ENCODE data around the gene STYX. TPM values are rescaled to one million over a fixed set of nuclear protein-coding genes. Genes with fewer than 3 reads are reported as not detected.

The STYX gene
- total RNA-seq, 1 experiment from 2014 or later: 22.8 TPM

DNA sequence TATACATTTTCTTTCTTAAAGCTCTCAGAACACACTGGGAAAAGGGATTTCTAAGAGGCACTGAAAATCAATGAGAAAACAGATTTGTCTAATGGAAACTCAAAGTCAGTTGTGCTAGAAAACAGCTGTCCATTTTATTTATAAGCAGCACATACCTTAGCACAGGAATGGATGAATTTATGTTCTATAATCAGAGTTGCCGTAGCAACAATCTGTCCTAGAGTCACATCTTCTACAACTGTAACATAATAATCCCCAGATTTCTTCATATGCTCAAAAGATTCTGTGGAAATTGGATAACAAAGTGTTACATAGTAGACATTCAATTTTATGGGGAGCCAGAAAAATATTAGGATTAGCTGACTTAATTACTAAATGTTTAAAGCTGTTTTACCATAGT lies 51.7 kb downstream of the STYX start:
- DNase-seq (ENCODE audit: low spot score) (no peak), ATAC-seq (no peak)
- CTCF ChIA-PET: no interaction called here
- TF ChIP-seq, protein P1, sequence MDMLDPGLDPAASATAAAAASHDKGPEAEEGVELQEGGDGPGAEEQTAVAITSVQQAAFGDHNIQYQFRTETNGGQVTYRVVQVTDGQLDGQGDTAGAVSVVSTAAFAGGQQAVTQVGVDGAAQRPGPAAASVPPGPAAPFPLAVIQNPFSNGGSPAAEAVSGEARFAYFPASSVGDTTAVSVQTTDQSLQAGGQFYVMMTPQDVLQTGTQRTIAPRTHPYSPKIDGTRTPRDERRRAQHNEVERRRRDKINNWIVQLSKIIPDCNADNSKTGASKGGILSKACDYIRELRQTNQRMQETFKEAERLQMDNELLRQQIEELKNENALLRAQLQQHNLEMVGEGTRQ (CRISPR knock-in tag; IDR thresholded peaks at IDR 0.05): no peak
- Mint-ChIP-seq H3K36me3 (peaks cover 28% of the 10 kb centered on the region), H3K27ac (no peak overlapping the region), H3K9me3 (peaks cover 3% of the 10 kb centered on the region; the same call in 1 of the 2 replicates), H3K4me3 (no peak overlapping the region), H3K4me1 (no peaks in the 10 kb centered on the region), H3K27me3 (ENCODE audit: low read depth) (no peaks in the 10 kb centered on the region)
- POLR2A ChIA-PET: no interaction called here

DNA sequence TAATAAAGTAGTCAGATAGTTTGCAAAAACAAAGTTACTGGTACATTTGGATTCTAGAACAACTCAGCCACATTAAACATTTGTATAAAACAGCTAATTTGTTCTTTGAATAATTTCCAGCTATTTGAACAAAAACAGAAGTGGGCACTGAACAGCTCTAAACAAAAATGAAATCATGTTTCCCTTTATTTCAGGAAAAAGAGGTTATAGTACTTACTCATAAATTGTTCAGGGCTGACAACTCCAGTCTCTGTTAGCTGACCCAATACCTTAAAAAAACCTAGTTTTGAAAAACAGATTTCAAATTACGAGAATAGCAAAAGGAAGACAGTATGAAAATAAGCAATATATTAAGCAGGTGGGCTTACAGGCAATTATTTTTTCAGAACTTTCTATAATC lies 53.2 kb downstream of the STYX start:
- TF ChIP-seq NR1H2 (CRISPR knock-in tag; IDR thresholded peaks at IDR 0.05) (no peak), SP1 (CRISPR knock-in tag; conservative IDR thresholded peaks at IDR 0.05) (no peak), CBFB (CRISPR knock-in tag; IDR thresholded peaks at IDR 0.05; ENCODE audit: low read depth) (no peak)
- no peaks in the 10 kb centered on the region for H3K27me3 Mint-ChIP-seq (ENCODE audit: low read depth)
- DNase-seq (ENCODE audit: low spot score) (no peak), ATAC-seq (no peak)
- no peak overlapping the region for H3K27ac Mint-ChIP-seq
- H3K36me3 Mint-ChIP-seq: peaks cover 23% of the 10 kb centered on the region; the same call in 1 of the 2 replicates
- H3K9me3 Mint-ChIP-seq: peaks cover 3% of the 10 kb centered on the region; the same call in 1 of the 2 replicates
- H3K4me1 Mint-ChIP-seq: 0 out of 2 replicates have a peak, but pooled peaks cover under 1% of the 10 kb centered on the region
- POLR2A ChIA-PET: no interaction called here
- H3K4me3 Mint-ChIP-seq: no peak overlapping the region
- CTCF ChIA-PET: no interaction called here

DNA sequence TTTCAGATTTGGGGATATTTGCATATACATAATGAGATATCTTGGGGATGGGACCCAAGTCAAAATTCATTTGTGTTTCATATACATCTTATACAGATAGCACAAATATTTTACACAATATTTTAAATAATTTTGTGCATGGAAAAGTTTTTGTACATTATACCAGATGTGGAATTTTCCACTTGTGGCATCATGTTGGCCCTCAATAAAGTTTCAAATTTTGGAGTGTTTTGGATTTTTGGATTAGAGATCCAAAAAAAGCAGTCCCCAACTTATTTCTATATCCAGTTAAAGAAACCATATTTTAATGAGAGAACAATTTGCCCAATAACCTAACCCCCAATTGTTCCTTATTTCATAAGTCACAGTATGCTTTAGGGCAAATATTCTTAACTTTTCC lies 56.9 kb downstream of the STYX start:
- no peaks in the 10 kb centered on the region for H3K27me3 Mint-ChIP-seq (ENCODE audit: low read depth)
- TF ChIP-seq CREB1 (CRISPR knock-in tag; IDR thresholded peaks at IDR 0.05) (no peak), JUN (CRISPR knock-in tag; IDR thresholded peaks at IDR 0.05) (no peak), NR2C2 (CRISPR knock-in tag; IDR thresholded peaks at IDR 0.05) (no peak), ZNF232 (CRISPR knock-in tag; IDR thresholded peaks at IDR 0.05) (no peak), ZNF671 (CRISPR knock-in tag; IDR thresholded peaks at IDR 0.05) (no peak), RORB (CRISPR knock-in tag; IDR thresholded peaks at IDR 0.05) (no peak), GABPB1 (CRISPR knock-in tag; IDR thresholded peaks at IDR 0.05) (no peak)
- TF ChIP-seq, protein P2, sequence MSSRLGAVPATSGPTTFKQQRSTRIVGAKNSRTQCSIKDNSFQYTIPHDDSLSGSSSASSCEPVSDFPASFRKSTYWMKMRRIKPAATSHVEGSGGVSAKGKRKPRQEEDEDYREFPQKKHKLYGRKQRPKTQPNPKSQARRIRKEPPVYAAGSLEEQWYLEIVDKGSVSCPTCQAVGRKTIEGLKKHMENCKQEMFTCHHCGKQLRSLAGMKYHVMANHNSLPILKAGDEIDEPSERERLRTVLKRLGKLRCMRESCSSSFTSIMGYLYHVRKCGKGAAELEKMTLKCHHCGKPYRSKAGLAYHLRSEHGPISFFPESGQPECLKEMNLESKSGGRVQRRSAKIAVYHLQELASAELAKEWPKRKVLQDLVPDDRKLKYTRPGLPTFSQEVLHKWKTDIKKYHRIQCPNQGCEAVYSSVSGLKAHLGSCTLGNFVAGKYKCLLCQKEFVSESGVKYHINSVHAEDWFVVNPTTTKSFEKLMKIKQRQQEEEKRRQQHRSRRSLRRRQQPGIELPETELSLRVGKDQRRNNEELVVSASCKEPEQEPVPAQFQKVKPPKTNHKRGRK (CRISPR knock-in tag; IDR thresholded peaks at IDR 0.05; ENCODE audit: borderline replicate concordance): no peak
- TF ChIP-seq, protein P3, sequence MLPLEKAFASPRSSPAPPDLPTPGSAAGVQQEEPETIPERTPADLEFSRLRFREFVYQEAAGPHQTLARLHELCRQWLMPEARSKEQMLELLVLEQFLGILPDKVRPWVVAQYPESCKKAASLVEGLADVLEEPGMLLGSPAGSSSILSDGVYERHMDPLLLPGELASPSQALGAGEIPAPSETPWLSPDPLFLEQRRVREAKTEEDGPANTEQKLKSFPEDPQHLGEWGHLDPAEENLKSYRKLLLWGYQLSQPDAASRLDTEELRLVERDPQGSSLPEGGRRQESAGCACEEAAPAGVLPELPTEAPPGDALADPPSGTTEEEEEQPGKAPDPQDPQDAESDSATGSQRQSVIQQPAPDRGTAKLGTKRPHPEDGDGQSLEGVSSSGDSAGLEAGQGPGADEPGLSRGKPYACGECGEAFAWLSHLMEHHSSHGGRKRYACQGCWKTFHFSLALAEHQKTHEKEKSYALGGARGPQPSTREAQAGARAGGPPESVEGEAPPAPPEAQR (CRISPR knock-in tag; IDR thresholded peaks at IDR 0.05): no peak
- DNase-seq (ENCODE audit: low spot score) (no peak), ATAC-seq (no peak)
- 0 out of 2 replicates have a peak overlapping the region, but pooled peaks have one; percentile 21 for H3K27ac Mint-ChIP-seq
- H3K4me1 Mint-ChIP-seq: peaks cover 15% of the 10 kb centered on the region
- H3K4me3 Mint-ChIP-seq: no peak overlapping the region
- ChIA-PET CTCF (no interaction called here), POLR2A (no interaction called here)
- peaks cover 3% of the 10 kb centered on the region; the same call in 1 of the 2 replicates for H3K9me3 Mint-ChIP-seq
- H3K36me3 Mint-ChIP-seq: peaks cover 9% of the 10 kb centered on the region; the same call in 1 of the 2 replicates

DNA sequence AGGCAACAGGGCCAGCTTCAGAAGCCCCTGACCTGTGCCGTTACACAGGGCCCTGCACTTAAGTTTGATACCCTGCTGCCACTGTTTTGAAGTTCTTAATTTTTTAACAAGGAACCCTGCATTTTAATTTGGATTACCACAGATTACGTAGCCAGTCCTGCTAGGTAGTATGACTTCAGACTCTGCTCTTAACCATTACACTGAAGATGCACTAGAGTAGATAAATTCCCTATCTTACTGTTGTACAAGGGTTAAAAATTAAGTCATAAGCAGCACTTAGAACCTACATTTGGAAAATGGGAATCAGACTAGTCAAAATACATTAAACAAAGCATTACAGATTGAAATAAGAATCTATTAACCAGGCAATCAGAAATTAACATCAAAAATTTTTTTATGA lies 59.2 kb downstream of the STYX start:
- no peak for TF ChIP-seq GABPB1 (CRISPR knock-in tag; IDR thresholded peaks at IDR 0.05)
- TF ChIP-seq, protein P4, sequence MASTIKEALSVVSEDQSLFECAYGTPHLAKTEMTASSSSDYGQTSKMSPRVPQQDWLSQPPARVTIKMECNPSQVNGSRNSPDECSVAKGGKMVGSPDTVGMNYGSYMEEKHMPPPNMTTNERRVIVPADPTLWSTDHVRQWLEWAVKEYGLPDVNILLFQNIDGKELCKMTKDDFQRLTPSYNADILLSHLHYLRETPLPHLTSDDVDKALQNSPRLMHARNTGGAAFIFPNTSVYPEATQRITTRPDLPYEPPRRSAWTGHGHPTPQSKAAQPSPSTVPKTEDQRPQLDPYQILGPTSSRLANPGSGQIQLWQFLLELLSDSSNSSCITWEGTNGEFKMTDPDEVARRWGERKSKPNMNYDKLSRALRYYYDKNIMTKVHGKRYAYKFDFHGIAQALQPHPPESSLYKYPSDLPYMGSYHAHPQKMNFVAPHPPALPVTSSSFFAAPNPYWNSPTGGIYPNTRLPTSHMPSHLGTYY (CRISPR knock-in tag; IDR thresholded peaks at IDR 0.05): no peak
- no peak for TF ChIP-seq EMX1 (CRISPR knock-in tag; IDR thresholded peaks at IDR 0.05)
- TF ChIP-seq, protein P5, sequence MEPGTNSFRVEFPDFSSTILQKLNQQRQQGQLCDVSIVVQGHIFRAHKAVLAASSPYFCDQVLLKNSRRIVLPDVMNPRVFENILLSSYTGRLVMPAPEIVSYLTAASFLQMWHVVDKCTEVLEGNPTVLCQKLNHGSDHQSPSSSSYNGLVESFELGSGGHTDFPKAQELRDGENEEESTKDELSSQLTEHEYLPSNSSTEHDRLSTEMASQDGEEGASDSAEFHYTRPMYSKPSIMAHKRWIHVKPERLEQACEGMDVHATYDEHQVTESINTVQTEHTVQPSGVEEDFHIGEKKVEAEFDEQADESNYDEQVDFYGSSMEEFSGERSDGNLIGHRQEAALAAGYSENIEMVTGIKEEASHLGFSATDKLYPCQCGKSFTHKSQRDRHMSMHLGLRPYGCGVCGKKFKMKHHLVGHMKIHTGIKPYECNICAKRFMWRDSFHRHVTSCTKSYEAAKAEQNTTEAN (CRISPR knock-in tag; IDR thresholded peaks at IDR 0.05): no peak
- no peak for TF ChIP-seq JAZF1 (CRISPR knock-in tag; IDR thresholded peaks at IDR 0.05)
- TF ChIP-seq ZNF138 (CRISPR knock-in tag; conservative IDR thresholded peaks at IDR 0.05): no peak
- no peak for TF ChIP-seq HMGA2 (CRISPR knock-in tag; IDR thresholded peaks at IDR 0.05)
- TF ChIP-seq, protein P6, sequence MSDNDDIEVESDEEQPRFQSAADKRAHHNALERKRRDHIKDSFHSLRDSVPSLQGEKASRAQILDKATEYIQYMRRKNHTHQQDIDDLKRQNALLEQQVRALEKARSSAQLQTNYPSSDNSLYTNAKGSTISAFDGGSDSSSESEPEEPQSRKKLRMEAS (CRISPR knock-in tag; IDR thresholded peaks at IDR 0.05): no peak
- no peak for TF ChIP-seq FOXJ3 (CRISPR knock-in tag; IDR thresholded peaks at IDR 0.05; ENCODE audit: borderline replicate concordance)
- no peak for TF ChIP-seq NFYB (CRISPR knock-in tag; conservative IDR thresholded peaks at IDR 0.05; ENCODE audit: low read depth)
- no peak for TF ChIP-seq RORB (CRISPR knock-in tag; IDR thresholded peaks at IDR 0.05)
- TF ChIP-seq ZNF396 (CRISPR knock-in tag; IDR thresholded peaks at IDR 0.05; ENCODE audit: borderline replicate concordance): no peak
- no peak for TF ChIP-seq MYBL2 (CRISPR knock-in tag; IDR thresholded peaks at IDR 0.05)
- Mint-ChIP-seq H3K36me3 (peaks cover 6% of the 10 kb centered on the region; the same call in 1 of the 2 replicates), H3K9me3 (peaks cover 3% of the 10 kb centered on the region; the same call in 1 of the 2 replicates), H3K4me3 (peak overlapping the region; percentile 91; the same call in 1 of the 2 replicates), H3K4me1 (peaks cover 22% of the 10 kb centered on the region), H3K27ac (no peak overlapping the region), H3K27me3 (ENCODE audit: low read depth) (no peaks in the 10 kb centered on the region)
- DNase-seq (ENCODE audit: low spot score) (no peak), ATAC-seq (no peak)
- ChIA-PET POLR2A (interaction anchor here (0.5 kb wide), 1 partner anchor 1330 kb away, joined by 4 read pairs; no protein-coding TSS in a partner anchor), CTCF (interaction anchor here (1.0 kb wide), 1 partner anchor 172 kb away, joined by 3 read pairs; no protein-coding TSS in a partner anchor)
